H9 (cell line): ENCODE results near the gene TRPV3. TPM values are rescaled to one million over a fixed set of nuclear protein-coding genes. Genes with fewer than 3 reads are reported as not detected.

Source experiments
- DNase-seq: peaks from one replicate; pipeline ENCODE4 v3.0.0-alpha.2; 2017
- H2AFZ ChIP-seq: one replicate; pipeline ENCODE4 v1.6.1; 2013; ENCODE audit warnings: mild to moderate bottlenecking, low read length, control low read depth, moderate library complexity
- H2AK5ac ChIP-seq: 2 replicates; pipeline ENCODE4 v1.6.1; 2013; ENCODE audit warnings: low read length, control low read depth, mixed read lengths; ENCODE audit not compliant: insufficient read length
- H2BK120ac ChIP-seq: one replicate; pipeline ENCODE4 v1.6.1; 2013; ENCODE audit warnings: low read depth, mild to moderate bottlenecking, low read length, control low read depth, inconsistent platforms; ENCODE audit not compliant: poor library complexity, severe bottlenecking
- H2BK12ac ChIP-seq: 2 replicates; pipeline ENCODE4 v1.6.1; 2013; ENCODE audit warnings: low read length, control low read depth, mixed read lengths, low read depth; ENCODE audit not compliant: insufficient read length
- H2BK15ac ChIP-seq: 2 replicates; pipeline ENCODE4 v1.6.1; 2013; ENCODE audit warnings: low read depth, low read length, control low read depth
- H2BK20ac ChIP-seq: one replicate; pipeline ENCODE4 v1.6.1; 2013; ENCODE audit warnings: low read depth, mild to moderate bottlenecking, low read length, control low read depth, inconsistent platforms; ENCODE audit not compliant: poor library complexity, severe bottlenecking
- H2BK5ac ChIP-seq: 2 replicates; pipeline ENCODE4 v1.6.1; 2013; ENCODE audit warnings: low read length, control low read depth, mixed read lengths; ENCODE audit not compliant: insufficient read length
- H3K14ac ChIP-seq: 2 replicates; pipeline ENCODE4 v1.6.1; 2013; ENCODE audit warnings: low read length, control low read depth; ENCODE audit not compliant: insufficient read depth
- H3K18ac ChIP-seq: 2 replicates; pipeline ENCODE4 v1.6.1; 2013; ENCODE audit warnings: low read depth, mild to moderate bottlenecking, mixed read lengths, low read length, control low read depth; ENCODE audit not compliant: insufficient read length
- H3K23ac ChIP-seq: 2 replicates; pipeline ENCODE4 v1.6.1; 2013; ENCODE audit warnings: low read length, control low read depth, mixed read lengths, low read depth; ENCODE audit not compliant: insufficient read length
- H3K23me2 ChIP-seq: 2 replicates; pipeline ENCODE4 v1.6.1; 2013; ENCODE audit warnings: low read depth, mild to moderate bottlenecking, mixed read lengths, low read length, control low read depth; ENCODE audit not compliant: insufficient read length, poor library complexity, severe bottlenecking
- H3K27ac ChIP-seq: 2 replicates; pipeline ENCODE4 v1.5.1; 2013; ENCODE audit warnings: low read length, control low read depth, mixed read lengths, low read depth; ENCODE audit not compliant: insufficient read length
- H3K27me3 ChIP-seq: 2 replicates; pipeline ENCODE4 v1.6.1; 2013; ENCODE audit warnings: low read length, control low read depth, inconsistent platforms; ENCODE audit not compliant: insufficient read depth
- H3K4ac ChIP-seq: 2 replicates; pipeline ENCODE4 v1.6.1; 2013; ENCODE audit warnings: low read depth, mild to moderate bottlenecking, control low read depth, inconsistent platforms, low read length, moderate library complexity
- H3K4me1 ChIP-seq: 2 replicates; pipeline ENCODE4 v1.6.1; 2013; ENCODE audit warnings: low read length, control low read depth, inconsistent platforms; ENCODE audit not compliant: insufficient read depth
- H3K4me2 ChIP-seq: 2 replicates; pipeline ENCODE4 v1.6.1; 2013; ENCODE audit warnings: low read length, control low read depth, mixed read lengths; ENCODE audit not compliant: insufficient read length, insufficient read depth
- H3K56ac ChIP-seq: 2 replicates; pipeline ENCODE4 v1.6.1; 2013; ENCODE audit warnings: low read depth, mild to moderate bottlenecking, mixed read lengths, low read length, control low read depth; ENCODE audit not compliant: insufficient read length
- H3K79me1 ChIP-seq: 2 replicates; pipeline ENCODE4 v1.6.1; 2013; ENCODE audit warnings: low read depth, mild to moderate bottlenecking, moderate library complexity, low read length, control low read depth, inconsistent platforms; ENCODE audit not compliant: insufficient read depth, poor library complexity, severe bottlenecking
- H3K79me2 ChIP-seq: 2 replicates; pipeline ENCODE4 v1.6.1; 2013; ENCODE audit warnings: low read length, control low read depth, inconsistent platforms; ENCODE audit not compliant: insufficient read depth
- H3K9ac ChIP-seq: 2 replicates; pipeline ENCODE4 v1.6.1; 2013; ENCODE audit warnings: low read length, control low read depth, mixed read lengths; ENCODE audit not compliant: insufficient read length; ENCODE audit errors: extremely low read depth
- H3K9me3 ChIP-seq: one replicate; pipeline ENCODE4 v1.6.1; 2013; ENCODE audit warnings: low read depth, low read length, inconsistent platforms; ENCODE audit not compliant: control insufficient read depth
- H3T11ph ChIP-seq: one replicate; pipeline ENCODE4 v1.6.1; 2013; ENCODE audit warnings: mild to moderate bottlenecking, low read length, control low read depth, inconsistent platforms
- H4K20me1 ChIP-seq: one replicate; pipeline ENCODE4 v1.6.1; 2013; ENCODE audit not compliant: control insufficient read depth, insufficient read length, insufficient read depth
- H4K5ac ChIP-seq: 2 replicates; pipeline ENCODE4 v1.6.1; 2013; ENCODE audit warnings: low read depth, mild to moderate bottlenecking, mixed read lengths, low read length, control low read depth; ENCODE audit not compliant: insufficient read length
- H4K8ac ChIP-seq: replicated peaks from 2 replicates; pipeline ENCODE4 v1.6.1; 2013; ENCODE audit warnings: low read length, control low read depth, mixed read lengths, low read depth; ENCODE audit not compliant: insufficient read length
- H4K91ac ChIP-seq: 2 replicates; pipeline ENCODE4 v1.6.1; 2013; ENCODE audit warnings: low read depth, mild to moderate bottlenecking, moderate library complexity, mixed read lengths, low read length, control low read depth; ENCODE audit not compliant: insufficient read length
- H3K27ac Mint-ChIP-seq, 3 experiments: 2 replicates in 2 of 3; 3 replicates in 1 of 3; pipeline ENCODE4 v1.8.0; 2020 to 2021; ENCODE audit warnings: mixed read lengths in 3 of 3, mild to moderate bottlenecking in 1 of 3, moderate library complexity in 1 of 3
- H3K27me3 Mint-ChIP-seq: 2 replicates; pipeline ENCODE4 v1.8.0; 2021; ENCODE audit warnings: low read depth, mild to moderate bottlenecking, moderate library complexity, mixed read lengths
- H3K36me3 Mint-ChIP-seq, 3 experiments: 2 replicates in 2 of 3; 3 replicates in 1 of 3; pipeline ENCODE4 v1.8.0; 2020 to 2021; ENCODE audit warnings: low read depth in 3 of 3, mixed read lengths in 3 of 3; ENCODE audit not compliant: insufficient read depth in 1 of 3
- H3K4me1 Mint-ChIP-seq, 2 experiments: 2 replicates each; pipeline ENCODE4 v1.8.0; 2020; ENCODE audit warnings: mixed read lengths in 2 of 2
- H3K4me3 Mint-ChIP-seq, 2 experiments: 2 replicates in 1 of 2; 3 replicates in 1 of 2; pipeline ENCODE4 v1.8.0; 2020 to 2021; ENCODE audit warnings: mild to moderate bottlenecking in 2 of 2, mixed read lengths in 2 of 2, moderate library complexity in 1 of 2
- H3K9me3 Mint-ChIP-seq, 2 experiments: 2 replicates in 1 of 2; 3 replicates in 1 of 2; pipeline ENCODE4 v1.8.0; 2020; ENCODE audit warnings: mild to moderate bottlenecking in 2 of 2, mixed read lengths in 2 of 2, moderate library complexity in 1 of 2
- CTCF ChIP-seq: fragments of 200-600 bp; sonication (generic); conservative IDR thresholded peaks from 3 replicates; pipeline ENCODE4 v1.8.0; 2021; ENCODE audit warnings: antibody characterized with exemption, mild to moderate bottlenecking
- WGBS: extraction: QIAGEN DNeasy Blood & Tissue Kit; methylation state at CpG from one replicate; pipeline ENCODE4 v1.1.7; 2013; ENCODE audit warnings: missing lambda C conversion rate, low lambda C conversion rate, mixed read lengths; ENCODE audit not compliant: insufficient read length; ENCODE audit errors: extremely low coverage; 5-methylcytosine and 5-hydroxymethylcytosine counted together
- total RNA-seq: library from RNA; stranded (reverse); gene quantifications from 2 replicates; pipeline ENCODE4 v1.2.1, GENCODE V29; 2021

Gene TRPV3
- total RNA-seq, 1 experiment from 2014 or later = 0.63 TPM

- DNase-seq = no peak
- no peak overlapping the region for H2BK5ac ChIP-seq
- Mint-ChIP-seq H3K27me3 (no peaks in the 10 kb centered on the region), H3K36me3 (peaks cover 2 to 12% (median 6%) of the 10 kb centered on the region in 3 experiments), H3K4me3 (no peak overlapping the region), H3K9me3 (peaks cover 12 to 14% of the 10 kb centered on the region in 2 experiments), H3K4me1 (peaks cover 21% of the 10 kb centered on the region in 2 experiments), H3K27ac (peak overlapping the region in 1 of 3 experiments; percentile 20; a peak in 1 of 7 replicates)
- H2AFZ ChIP-seq = no peak overlapping the region
- no peak overlapping the region for H2BK120ac ChIP-seq
- no peak overlapping the region for H3K4me2 ChIP-seq
- H2BK12ac ChIP-seq = no peak overlapping the region
- H3K9me3 ChIP-seq = no peaks in the 10 kb centered on the region
- no peak overlapping the region for H4K5ac ChIP-seq
- no peak overlapping the region for H4K8ac ChIP-seq
- no peaks in the 10 kb centered on the region for H3K27me3 ChIP-seq
- WGBS = no CpG with 5 or more reads among the region's 7 CpGs
- H3K79me1 ChIP-seq = no peaks in the 10 kb centered on the region
- H3K4ac ChIP-seq = no peak overlapping the region
- no peak overlapping the region for H3K9ac ChIP-seq
- H3K79me2 ChIP-seq = no peaks in the 10 kb centered on the region
- no peak overlapping the region for H2BK20ac ChIP-seq
- H2AK5ac ChIP-seq = no peak overlapping the region
- H3K56ac ChIP-seq = no peak overlapping the region
- no peak overlapping the region for H4K91ac ChIP-seq
- TF ChIP-seq CTCF = no peak
- peaks cover 3% of the 10 kb centered on the region; the same call in 1 of the 2 replicates for H3K4me1 ChIP-seq
- no peak overlapping the region for H3K27ac ChIP-seq
- no peak overlapping the region for H3K18ac ChIP-seq
- H3T11ph ChIP-seq = no peak overlapping the region
- H3K23me2 ChIP-seq = no peaks in the 10 kb centered on the region
- no peak overlapping the region for H3K14ac ChIP-seq
- H4K20me1 ChIP-seq = no peaks in the 10 kb centered on the region
- H3K23ac ChIP-seq = no peak overlapping the region
- no peak overlapping the region for H2BK15ac ChIP-seq
Observed at GRCh38 chr17:3497101-3497500, 60.5 kb downstream of the TRPV3 start.
